ENCODE data around the gene SAPCD2.

- TF ChIP-seq CTCF (IDR thresholded peaks at IDR 0.05; ENCODE audit: low read length) (no peak), EZH2 (optimal IDR thresholded peaks at IDR 0.05; ENCODE audit: low read depth, low read length) (no peak)
Measured at GRCh38 chr9:137110911-137111787, 40.8 kb upstream of the SAPCD2 start.

Measured in MM.1S (cell line).